ENCODE measurements around the gene TUBB. TPM values are rescaled to one million over a fixed set of nuclear protein-coding genes. Genes with fewer than 3 reads are reported as not detected.

TUBB gene
- total RNA-seq, 1 experiment from 2014 or later = 1,719 TPM

- peak overlapping the region; percentile 60 to 69; a peak in 3 of 5 replicates for H3K4me3 Mint-ChIP-seq
- H3T11ph ChIP-seq (ENCODE audit: low read length) = no peak overlapping the region
- H3K23ac ChIP-seq (ENCODE audit: insufficient read length, low read depth, low read length) = no peak overlapping the region
- H3K79me1 ChIP-seq (ENCODE audit: insufficient read depth, low read depth, low read length, poor library complexity, severe bottlenecking) = no peaks in the 10 kb centered on the region
- H3K36me3 Mint-ChIP-seq (ENCODE audit: insufficient read depth in 1 of 3, low read depth in 3 of 3) = peaks cover 10 to 33% (median 26%) of the 10 kb centered on the region in 3 experiments; a peak in 6 of 7 replicates
- H3K27ac ChIP-seq (ENCODE audit: insufficient read length, low read depth, low read length) = no peak overlapping the region
- no peaks in the 10 kb centered on the region; the same call in 1 of the 2 replicates for H3K79me2 ChIP-seq (ENCODE audit: insufficient read depth, low read length)
- H3K56ac ChIP-seq (ENCODE audit: insufficient read length, low read depth, low read length) = no peak overlapping the region
- TF ChIP-seq CTCF (conservative IDR thresholded peaks at IDR 0.05) = no peak
- H3K9ac ChIP-seq (ENCODE audit: extremely low read depth, insufficient read length, low read length) = no peak overlapping the region
- no peaks in the 10 kb centered on the region for H4K20me1 ChIP-seq (ENCODE audit: control insufficient read depth, insufficient read depth, insufficient read length)
- H3K14ac ChIP-seq (ENCODE audit: insufficient read depth, low read length) = no peak overlapping the region
- peaks cover 3% of the 10 kb centered on the region for H3K23me2 ChIP-seq (ENCODE audit: insufficient read length, low read depth, low read length, poor library complexity, severe bottlenecking)
- H2BK5ac ChIP-seq (ENCODE audit: insufficient read length, low read length) = no peak overlapping the region
- no peak overlapping the region for H4K91ac ChIP-seq (ENCODE audit: insufficient read length, low read depth, low read length)
- peaks cover 44 to 48% of the 10 kb centered on the region in 2 experiments for H3K4me1 Mint-ChIP-seq
- no peaks in the 10 kb centered on the region; a peak in 1 of 5 replicates for H3K9me3 Mint-ChIP-seq
- peak overlapping the region in 2 of 3 experiments; percentile 9 to 81; a peak in 1 of 7 replicates for H3K27ac Mint-ChIP-seq
- no peaks in the 10 kb centered on the region for H3K9me3 ChIP-seq (ENCODE audit: control insufficient read depth, low read depth, low read length)
- H2BK20ac ChIP-seq (ENCODE audit: low read depth, low read length, poor library complexity, severe bottlenecking) = no peak overlapping the region
- no CpG with 5 or more reads among the region's 7 CpGs for WGBS (ENCODE audit: extremely low coverage, insufficient read length, low lambda C conversion rate)
- no peak overlapping the region for H4K5ac ChIP-seq (ENCODE audit: insufficient read length, low read depth, low read length)
- no peak overlapping the region for H2BK120ac ChIP-seq (ENCODE audit: low read depth, low read length, poor library complexity, severe bottlenecking)
- no peak overlapping the region for H2BK12ac ChIP-seq (ENCODE audit: insufficient read length, low read depth, low read length)
- H3K4ac ChIP-seq (ENCODE audit: low read depth, low read length) = no peak overlapping the region
- no peak overlapping the region for H4K8ac ChIP-seq (replicated peaks; ENCODE audit: insufficient read length, low read depth, low read length)
- H3K18ac ChIP-seq (ENCODE audit: insufficient read length, low read depth, low read length) = no peak overlapping the region
- no peaks in the 10 kb centered on the region for H3K27me3 Mint-ChIP-seq (ENCODE audit: low read depth)
- no peak overlapping the region for H2BK15ac ChIP-seq (ENCODE audit: low read depth, low read length)
- H2AK5ac ChIP-seq (ENCODE audit: insufficient read length, low read length) = no peak overlapping the region
- peaks cover 14% of the 10 kb centered on the region; the same call in 1 of the 2 replicates for H3K4me1 ChIP-seq (ENCODE audit: insufficient read depth, low read length)
- peak overlapping the region; percentile 7 for H3K4me2 ChIP-seq (ENCODE audit: insufficient read depth, insufficient read length, low read length)
- H2AFZ ChIP-seq (ENCODE audit: low read length) = no peak overlapping the region
- DNase-seq = no peak
- H3K27me3 ChIP-seq (ENCODE audit: insufficient read depth, low read length) = no peaks in the 10 kb centered on the region
Observed at GRCh38 chr6:30679765-30680535, 40.2 kb upstream of the TUBB start.
